Ishikawa (cell line): ENCODE data around the gene GATB.

Experiments
- CEBPB ChIP-seq: IDR thresholded peaks from 2 replicates; pipeline ENCODE4 v1.6.1; 2012
- CREB1 ChIP-seq: IDR thresholded peaks from 2 replicates; pipeline ENCODE4 v1.6.1; 2012; ENCODE audit warnings: low read depth
- EGR1 ChIP-seq: IDR thresholded peaks from 2 replicates; pipeline ENCODE4 v1.6.1; 2012
- EP300 ChIP-seq: IDR thresholded peaks from 2 replicates; pipeline ENCODE4 v1.6.1; 2012; ENCODE audit warnings: borderline replicate concordance
- FOXM1 ChIP-seq: IDR thresholded peaks from 2 replicates; pipeline ENCODE4 v1.6.1; 2012; ENCODE audit warnings: low read depth, borderline replicate concordance
- MAX ChIP-seq: IDR thresholded peaks from 2 replicates; pipeline ENCODE4 v1.6.1; 2012
- NFIC ChIP-seq: IDR thresholded peaks from 2 replicates; pipeline ENCODE4 v1.6.1; 2012
- RAD21 ChIP-seq: IDR thresholded peaks from 2 replicates; pipeline ENCODE4 v1.6.1; 2012; ENCODE audit warnings: low read depth
- TAF1 ChIP-seq: IDR thresholded peaks from 2 replicates; pipeline ENCODE4 v1.6.1; 2012; ENCODE audit warnings: low read depth, mild to moderate bottlenecking
- TCF12 ChIP-seq: IDR thresholded peaks from 2 replicates; pipeline ENCODE4 v1.6.1; 2012; ENCODE audit warnings: low read depth
- TEAD4 ChIP-seq: IDR thresholded peaks from 2 replicates; pipeline ENCODE4 v1.6.1; 2012
- USF1 ChIP-seq: IDR thresholded peaks from 2 replicates; pipeline ENCODE4 v1.6.1; 2012
- YY1 ChIP-seq: IDR thresholded peaks from 2 replicates; pipeline ENCODE4 v1.6.1; 2012; ENCODE audit warnings: low read depth
- ZBTB7A ChIP-seq: IDR thresholded peaks from 2 replicates; pipeline ENCODE4 v1.6.1; 2012; ENCODE audit warnings: low read depth
- TF ChIP-seq, protein P1 (sequence below): IDR thresholded peaks from 2 replicates; pipeline ENCODE4 v1.6.1; 2012; ENCODE audit warnings: low read depth, mild to moderate bottlenecking

GATB gene

GRCh38 chr4:151667666-151668065 lies 93.1 kb downstream of the GATB start:
- TF ChIP-seq FOXM1: no peak
- no peak for TF ChIP-seq YY1
- no peak for TF ChIP-seq RAD21
- TF ChIP-seq TAF1: no peak
- TF ChIP-seq CEBPB: no peak
- no peak for TF ChIP-seq CREB1
- TF ChIP-seq EGR1: no peak
- TF ChIP-seq USF1: no peak
- no peak for TF ChIP-seq ZBTB7A
- TF ChIP-seq TEAD4: no peak

DNA sequence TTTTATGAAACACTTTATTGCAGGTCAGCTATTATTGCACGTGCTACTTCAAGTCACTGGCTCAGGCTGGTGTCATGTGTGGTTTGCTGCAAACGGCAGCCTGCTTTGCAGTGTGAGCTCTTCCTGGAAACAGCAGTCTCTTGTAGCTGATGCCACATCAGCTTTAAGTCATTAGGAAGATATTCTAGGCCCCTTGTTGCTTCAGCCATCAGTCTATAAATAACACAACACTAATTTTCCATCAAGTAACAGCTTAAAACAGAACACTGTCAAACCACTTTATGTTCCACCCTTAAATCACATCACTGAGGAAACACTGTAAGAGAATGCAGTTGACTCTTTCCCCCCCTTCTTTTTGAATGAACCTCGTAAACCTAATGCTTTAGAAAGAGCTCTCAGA lies 93.8 kb downstream of the GATB start:
- TF ChIP-seq RAD21: no peak
- no peak for TF ChIP-seq NFIC
- TF ChIP-seq TCF12: no peak
- TF ChIP-seq CREB1: no peak

- TF ChIP-seq TEAD4 (no peak), EP300 (no peak), MAX (no peak), TAF1 (no peak)
- TF ChIP-seq, protein P1, sequence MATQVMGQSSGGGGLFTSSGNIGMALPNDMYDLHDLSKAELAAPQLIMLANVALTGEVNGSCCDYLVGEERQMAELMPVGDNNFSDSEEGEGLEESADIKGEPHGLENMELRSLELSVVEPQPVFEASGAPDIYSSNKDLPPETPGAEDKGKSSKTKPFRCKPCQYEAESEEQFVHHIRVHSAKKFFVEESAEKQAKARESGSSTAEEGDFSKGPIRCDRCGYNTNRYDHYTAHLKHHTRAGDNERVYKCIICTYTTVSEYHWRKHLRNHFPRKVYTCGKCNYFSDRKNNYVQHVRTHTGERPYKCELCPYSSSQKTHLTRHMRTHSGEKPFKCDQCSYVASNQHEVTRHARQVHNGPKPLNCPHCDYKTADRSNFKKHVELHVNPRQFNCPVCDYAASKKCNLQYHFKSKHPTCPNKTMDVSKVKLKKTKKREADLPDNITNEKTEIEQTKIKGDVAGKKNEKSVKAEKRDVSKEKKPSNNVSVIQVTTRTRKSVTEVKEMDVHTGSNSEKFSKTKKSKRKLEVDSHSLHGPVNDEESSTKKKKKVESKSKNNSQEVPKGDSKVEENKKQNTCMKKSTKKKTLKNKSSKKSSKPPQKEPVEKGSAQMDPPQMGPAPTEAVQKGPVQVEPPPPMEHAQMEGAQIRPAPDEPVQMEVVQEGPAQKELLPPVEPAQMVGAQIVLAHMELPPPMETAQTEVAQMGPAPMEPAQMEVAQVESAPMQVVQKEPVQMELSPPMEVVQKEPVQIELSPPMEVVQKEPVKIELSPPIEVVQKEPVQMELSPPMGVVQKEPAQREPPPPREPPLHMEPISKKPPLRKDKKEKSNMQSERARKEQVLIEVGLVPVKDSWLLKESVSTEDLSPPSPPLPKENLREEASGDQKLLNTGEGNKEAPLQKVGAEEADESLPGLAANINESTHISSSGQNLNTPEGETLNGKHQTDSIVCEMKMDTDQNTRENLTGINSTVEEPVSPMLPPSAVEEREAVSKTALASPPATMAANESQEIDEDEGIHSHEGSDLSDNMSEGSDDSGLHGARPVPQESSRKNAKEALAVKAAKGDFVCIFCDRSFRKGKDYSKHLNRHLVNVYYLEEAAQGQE: no peak
These were observed 94.3 kb downstream of the GATB start for GRCh38 chr4:151666501-151666900.

DNA sequence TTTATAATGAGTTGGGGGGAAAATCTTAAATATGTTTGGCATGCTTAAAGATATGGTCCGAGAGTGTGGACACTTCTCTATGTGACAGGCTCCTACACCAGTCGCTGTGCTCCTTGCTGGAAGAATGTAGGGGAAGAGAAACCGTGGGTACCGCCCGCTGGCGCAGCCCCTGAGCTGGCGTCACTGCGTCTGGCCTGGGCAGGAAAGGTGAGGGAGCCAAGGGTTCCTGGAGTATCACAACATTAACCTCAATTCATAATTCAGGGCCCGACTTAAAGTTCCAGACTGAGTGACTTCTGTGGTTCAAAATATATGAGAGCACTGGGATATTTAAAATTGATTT lies 95.1 kb downstream of the GATB start:
- no peak for TF ChIP-seq CEBPB
- TF ChIP-seq ZBTB7A: no peak
- TF ChIP-seq YY1: no peak
- TF ChIP-seq CREB1: no peak
- no peak for TF ChIP-seq RAD21
- TF ChIP-seq FOXM1: no peak
- TF ChIP-seq MAX: no peak
- TF ChIP-seq, protein P1: no peak
- no peak for TF ChIP-seq USF1
- TF ChIP-seq EGR1: no peak
- no peak for TF ChIP-seq TEAD4
- TF ChIP-seq TAF1: no peak
- no peak for TF ChIP-seq EP300
- TF ChIP-seq TCF12: no peak
- TF ChIP-seq NFIC: no peak

GRCh38 chr4:151665022-151665784 lies 95.6 kb downstream of the GATB start:
- TF ChIP-seq TEAD4: no peak
- TF ChIP-seq NFIC: no peak
- TF ChIP-seq TAF1: no peak
- TF ChIP-seq YY1: no peak
- TF ChIP-seq EP300: no peak
- no peak for TF ChIP-seq USF1
- no peak for TF ChIP-seq FOXM1

- no peak for TF ChIP-seq EGR1
- TF ChIP-seq CREB1: no peak
- no peak for TF ChIP-seq ZBTB7A
- TF ChIP-seq, protein P1: no peak
- no peak for TF ChIP-seq USF1
- no peak for TF ChIP-seq EP300
- TF ChIP-seq TEAD4: no peak
- TF ChIP-seq FOXM1: no peak
- TF ChIP-seq RAD21: no peak
- TF ChIP-seq TAF1: no peak
- no peak for TF ChIP-seq TCF12
- no peak for TF ChIP-seq YY1
- TF ChIP-seq MAX: no peak
- TF ChIP-seq CEBPB: no peak
- no peak for TF ChIP-seq NFIC
These were observed 96.5 kb downstream of the GATB start for GRCh38 chr4:151664289-151664688.
